GM23338 (cell line): ENCODE data around the gene TRIM14. TPM values are rescaled to one million over a fixed set of nuclear protein-coding genes. Genes with fewer than 3 reads are reported as not detected.

Experiments used
- ATAC-seq: fragments of 200-7000 bp; cut with Tn5 transposase; 3 replicates; pipeline ENCODE4 v1.9.1; 2020
- DNase-seq: peaks from one replicate; pipeline ENCODE4 v3.0.0-alpha.2; 2015; ENCODE audit warnings: low spot score
- H2AFZ ChIP-seq: fragments of 200-600 bp; sonication (generic); 2 replicates; pipeline ENCODE4 v1.8.0; 2016; ENCODE audit warnings: antibody characterized with exemption, mild to moderate bottlenecking, moderate library complexity
- H3F3A ChIP-seq: fragments of 200-600 bp; sonication (generic); replicated peaks from 2 replicates; pipeline ENCODE4 v1.8.0; 2017; ENCODE audit warnings: antibody characterized with exemption, mixed run types, low read depth
- H3K27ac ChIP-seq: fragments of 200-600 bp; sonication (generic); 2 replicates; pipeline ENCODE4 v1.6.1; 2016; ENCODE audit warnings: low read depth
- H3K27me3 ChIP-seq: fragments of 200-600 bp; sonication (generic); 2 replicates; pipeline ENCODE4 v1.8.0; 2016; ENCODE audit warnings: mild to moderate bottlenecking, mixed run types, moderate library complexity; ENCODE audit not compliant: insufficient read depth
- H3K36me3 ChIP-seq: fragments of 200-600 bp; sonication (generic); 2 replicates; pipeline ENCODE4 v1.8.0; 2016; ENCODE audit warnings: mild to moderate bottlenecking; ENCODE audit not compliant: insufficient read depth
- H3K4me1 ChIP-seq: fragments of 200-600 bp; sonication (generic); 2 replicates; pipeline ENCODE4 v1.8.0; 2016; ENCODE audit warnings: mild to moderate bottlenecking, moderate library complexity; ENCODE audit not compliant: insufficient read depth
- H3K4me2 ChIP-seq: fragments of 200-600 bp; sonication (generic); 2 replicates; pipeline ENCODE4 v1.7.1; 2017; ENCODE audit warnings: mixed run types
- H3K4me3 ChIP-seq: fragments of 200-600 bp; sonication (generic); 2 replicates; pipeline ENCODE4 v1.6.1; 2016; ENCODE audit warnings: mixed run types
- H3K79me2 ChIP-seq: fragments of 200-600 bp; sonication (generic); replicated peaks from 2 replicates; pipeline ENCODE4 v1.8.0; 2017; ENCODE audit warnings: mild to moderate bottlenecking; ENCODE audit not compliant: insufficient read depth
- H3K9me2 ChIP-seq: fragments of 200-600 bp; sonication (generic); 2 replicates; pipeline ENCODE4 v1.8.0; 2017; ENCODE audit not compliant: insufficient read depth
- H4K20me1 ChIP-seq: fragments of 200-600 bp; sonication (generic); replicated peaks from 2 replicates; pipeline ENCODE4 v1.8.0; 2017; ENCODE audit warnings: mild to moderate bottlenecking; ENCODE audit not compliant: insufficient read depth
- H3K27ac Mint-ChIP-seq: 2 replicates; pipeline ENCODE4 v1.8.0; 2020; ENCODE audit warnings: inconsistent platforms, mild to moderate bottlenecking, moderate library complexity, mixed read lengths
- H3K27me3 Mint-ChIP-seq: 3 replicates; pipeline ENCODE4 v1.8.0; 2022; ENCODE audit warnings: low read depth, mild to moderate bottlenecking, moderate library complexity, mixed read lengths, inconsistent platforms; ENCODE audit not compliant: insufficient read depth, poor library complexity
- H3K36me3 Mint-ChIP-seq: 3 replicates; pipeline ENCODE4 v1.8.0; 2021; ENCODE audit warnings: low read depth, mild to moderate bottlenecking, inconsistent platforms, moderate library complexity, mixed read lengths
- H3K4me1 Mint-ChIP-seq: 3 replicates; pipeline ENCODE4 v1.8.0; 2020; ENCODE audit warnings: mild to moderate bottlenecking, inconsistent platforms, mixed read lengths
- H3K4me3 Mint-ChIP-seq: 3 replicates; pipeline ENCODE4 v1.8.0; 2021; ENCODE audit warnings: moderate library complexity, mild to moderate bottlenecking, inconsistent platforms, mixed read lengths
- H3K9me3 Mint-ChIP-seq: 3 replicates; pipeline ENCODE4 v1.8.0; 2020; ENCODE audit warnings: moderate library complexity, mild to moderate bottlenecking, inconsistent platforms, mixed read lengths
- CREB1 ChIP-seq: fragments of 250-450 bp; sonication (Bioruptor Pico); IDR thresholded peaks from 2 replicates; pipeline ENCODE4 v1.5.0; 2020; ENCODE audit warnings: low read depth, mild to moderate bottlenecking, moderate library complexity
- CTCF ChIP-seq, 2 experiments: fragments of 200-600 bp in 1 of 2; sonication (generic) in 1 of 2; conservative IDR thresholded peaks; 2 replicates each; pipeline versions ENCODE4 v1.5.1 to v1.6.1; 2016 to 2017; ENCODE audit warnings: antibody characterized with exemption in 2 of 2, low read depth in 2 of 2, mild to moderate bottlenecking in 2 of 2, moderate library complexity in 1 of 2
- EZH2 ChIP-seq: fragments of 200-600 bp; sonication (generic); IDR thresholded peaks from one replicate; pipeline ENCODE4 v1.8.0; 2017; ENCODE audit warnings: antibody characterized with exemption, mild to moderate bottlenecking, low read depth; ENCODE audit not compliant: unreplicated experiment
- EZH2phosphoT487 ChIP-seq: fragments of 200-600 bp; sonication (generic); IDR thresholded peaks from one replicate; pipeline ENCODE4 v1.8.1; 2018; ENCODE audit warnings: antibody characterized with exemption; ENCODE audit not compliant: unreplicated experiment
- JUNB ChIP-seq: IDR thresholded peaks from one replicate; pipeline ENCODE4 v1.6.1; 2016; ENCODE audit warnings: antibody characterized with exemption; ENCODE audit not compliant: unreplicated experiment
- NANOG ChIP-seq: IDR thresholded peaks from 2 replicates; pipeline ENCODE4 v1.6.1; 2016; ENCODE audit warnings: antibody characterized with exemption, borderline replicate concordance
- POLR2AphosphoS5 ChIP-seq: IDR thresholded peaks from 2 replicates; pipeline ENCODE4 v1.6.1; 2016; ENCODE audit warnings: antibody characterized with exemption, low read depth
- STAT1 ChIP-seq: IDR thresholded peaks from one replicate; pipeline ENCODE4 v1.6.1; 2016; ENCODE audit warnings: antibody characterized with exemption; ENCODE audit not compliant: unreplicated experiment
- ZNF114 ChIP-seq: fragments of 250-450 bp; sonication (Bioruptor Pico); IDR thresholded peaks from 2 replicates; pipeline ENCODE4 v1.5.0; 2020; ENCODE audit warnings: mild to moderate bottlenecking, moderate library complexity
- ZNF331 ChIP-seq: fragments of 250-450 bp; sonication (Bioruptor Pico); IDR thresholded peaks from 2 replicates; pipeline ENCODE4 v1.5.0; 2020; ENCODE audit warnings: low read depth, mild to moderate bottlenecking, moderate library complexity
- polyA plus RNA-seq: library from polyadenylated mRNA; unstranded; fragments of >200 nt; fragmentation: Nextera tagmentation; extraction: Ambion mirVana; gene quantifications from 2 replicates; pipeline ENCODE4 v1.2.1, GENCODE V29; 2016
- total RNA-seq: library from RNA; depleted of rRNA; stranded (reverse); fragments of >200 nt; shearing (Covaris generic); gene quantifications from 2 replicates; pipeline ENCODE4 v1.2.3, GENCODE V29; 2014
- TF ChIP-seq, protein P1 (sequence below): IDR thresholded peaks from one replicate; pipeline ENCODE4 v1.6.1; 2018; ENCODE audit warnings: antibody characterized with exemption; ENCODE audit not compliant: unreplicated experiment
- TF ChIP-seq, protein P2 (sequence below): IDR thresholded peaks from 2 replicates; pipeline ENCODE4 v1.6.1; 2016; ENCODE audit warnings: antibody characterized with exemption
- TF ChIP-seq, protein P3 (sequence below): fragments of 250-450 bp; sonication (Bioruptor Pico); IDR thresholded peaks from 2 replicates; pipeline ENCODE4 v1.5.0; 2020; ENCODE audit warnings: mild to moderate bottlenecking, moderate library complexity

The TRIM14 gene
- total and polyA plus RNA-seq, 2 experiments from 2014 or later = 17.2 to 25.3 TPM

GRCh38 chr9:98107926-98108325 is 11.1 kb downstream of the TRIM14 start:
- no peak for DNase-seq
- no peaks in the 10 kb centered on the region for H3K9me2 ChIP-seq
- H3K36me3 Mint-ChIP-seq = peaks cover 6% of the 10 kb centered on the region; the same call in 2 of the 3 replicates
- H3K79me2 ChIP-seq = peaks cover 5% of the 10 kb centered on the region; the same call in 1 of the 2 replicates
- no peaks in the 10 kb centered on the region; the same call in 2 of the 3 replicates for H3K9me3 Mint-ChIP-seq
- H4K20me1 ChIP-seq = no peaks in the 10 kb centered on the region
- H3K4me1 Mint-ChIP-seq = peaks cover 11% of the 10 kb centered on the region
- peaks cover 8% of the 10 kb centered on the region; the same call in 1 of the 2 replicates for H3K4me1 ChIP-seq
- H2AFZ ChIP-seq = no peak overlapping the region
- no peak for ATAC-seq
- H3K4me2 ChIP-seq = no peak overlapping the region
- H3K4me3 ChIP-seq = no peak overlapping the region
- no peak overlapping the region for H3K4me3 Mint-ChIP-seq
- peaks cover 8% of the 10 kb centered on the region for H3K27me3 Mint-ChIP-seq
- H3K27ac Mint-ChIP-seq = no peak overlapping the region
- TF ChIP-seq JUNB (no peak), CTCF (conservative IDR thresholded peaks at IDR 0.05; ENCODE audit: low read depth in 2 of 2) (no peak), EZH2 (no peak), ZNF114 (CRISPR knock-in tag) (no peak), CREB1 (CRISPR knock-in tag) (no peak), STAT1 (no peak), EZH2phosphoT487 (no peak), POLR2AphosphoS5 (no peak), ZNF331 (CRISPR knock-in tag) (no peak), NANOG (no peak)
- TF ChIP-seq, protein P1, sequence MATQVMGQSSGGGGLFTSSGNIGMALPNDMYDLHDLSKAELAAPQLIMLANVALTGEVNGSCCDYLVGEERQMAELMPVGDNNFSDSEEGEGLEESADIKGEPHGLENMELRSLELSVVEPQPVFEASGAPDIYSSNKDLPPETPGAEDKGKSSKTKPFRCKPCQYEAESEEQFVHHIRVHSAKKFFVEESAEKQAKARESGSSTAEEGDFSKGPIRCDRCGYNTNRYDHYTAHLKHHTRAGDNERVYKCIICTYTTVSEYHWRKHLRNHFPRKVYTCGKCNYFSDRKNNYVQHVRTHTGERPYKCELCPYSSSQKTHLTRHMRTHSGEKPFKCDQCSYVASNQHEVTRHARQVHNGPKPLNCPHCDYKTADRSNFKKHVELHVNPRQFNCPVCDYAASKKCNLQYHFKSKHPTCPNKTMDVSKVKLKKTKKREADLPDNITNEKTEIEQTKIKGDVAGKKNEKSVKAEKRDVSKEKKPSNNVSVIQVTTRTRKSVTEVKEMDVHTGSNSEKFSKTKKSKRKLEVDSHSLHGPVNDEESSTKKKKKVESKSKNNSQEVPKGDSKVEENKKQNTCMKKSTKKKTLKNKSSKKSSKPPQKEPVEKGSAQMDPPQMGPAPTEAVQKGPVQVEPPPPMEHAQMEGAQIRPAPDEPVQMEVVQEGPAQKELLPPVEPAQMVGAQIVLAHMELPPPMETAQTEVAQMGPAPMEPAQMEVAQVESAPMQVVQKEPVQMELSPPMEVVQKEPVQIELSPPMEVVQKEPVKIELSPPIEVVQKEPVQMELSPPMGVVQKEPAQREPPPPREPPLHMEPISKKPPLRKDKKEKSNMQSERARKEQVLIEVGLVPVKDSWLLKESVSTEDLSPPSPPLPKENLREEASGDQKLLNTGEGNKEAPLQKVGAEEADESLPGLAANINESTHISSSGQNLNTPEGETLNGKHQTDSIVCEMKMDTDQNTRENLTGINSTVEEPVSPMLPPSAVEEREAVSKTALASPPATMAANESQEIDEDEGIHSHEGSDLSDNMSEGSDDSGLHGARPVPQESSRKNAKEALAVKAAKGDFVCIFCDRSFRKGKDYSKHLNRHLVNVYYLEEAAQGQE = no peak
- TF ChIP-seq, protein P2, sequence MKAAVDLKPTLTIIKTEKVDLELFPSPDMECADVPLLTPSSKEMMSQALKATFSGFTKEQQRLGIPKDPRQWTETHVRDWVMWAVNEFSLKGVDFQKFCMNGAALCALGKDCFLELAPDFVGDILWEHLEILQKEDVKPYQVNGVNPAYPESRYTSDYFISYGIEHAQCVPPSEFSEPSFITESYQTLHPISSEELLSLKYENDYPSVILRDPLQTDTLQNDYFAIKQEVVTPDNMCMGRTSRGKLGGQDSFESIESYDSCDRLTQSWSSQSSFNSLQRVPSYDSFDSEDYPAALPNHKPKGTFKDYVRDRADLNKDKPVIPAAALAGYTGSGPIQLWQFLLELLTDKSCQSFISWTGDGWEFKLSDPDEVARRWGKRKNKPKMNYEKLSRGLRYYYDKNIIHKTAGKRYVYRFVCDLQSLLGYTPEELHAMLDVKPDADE = no peak
- TF ChIP-seq, protein P3, sequence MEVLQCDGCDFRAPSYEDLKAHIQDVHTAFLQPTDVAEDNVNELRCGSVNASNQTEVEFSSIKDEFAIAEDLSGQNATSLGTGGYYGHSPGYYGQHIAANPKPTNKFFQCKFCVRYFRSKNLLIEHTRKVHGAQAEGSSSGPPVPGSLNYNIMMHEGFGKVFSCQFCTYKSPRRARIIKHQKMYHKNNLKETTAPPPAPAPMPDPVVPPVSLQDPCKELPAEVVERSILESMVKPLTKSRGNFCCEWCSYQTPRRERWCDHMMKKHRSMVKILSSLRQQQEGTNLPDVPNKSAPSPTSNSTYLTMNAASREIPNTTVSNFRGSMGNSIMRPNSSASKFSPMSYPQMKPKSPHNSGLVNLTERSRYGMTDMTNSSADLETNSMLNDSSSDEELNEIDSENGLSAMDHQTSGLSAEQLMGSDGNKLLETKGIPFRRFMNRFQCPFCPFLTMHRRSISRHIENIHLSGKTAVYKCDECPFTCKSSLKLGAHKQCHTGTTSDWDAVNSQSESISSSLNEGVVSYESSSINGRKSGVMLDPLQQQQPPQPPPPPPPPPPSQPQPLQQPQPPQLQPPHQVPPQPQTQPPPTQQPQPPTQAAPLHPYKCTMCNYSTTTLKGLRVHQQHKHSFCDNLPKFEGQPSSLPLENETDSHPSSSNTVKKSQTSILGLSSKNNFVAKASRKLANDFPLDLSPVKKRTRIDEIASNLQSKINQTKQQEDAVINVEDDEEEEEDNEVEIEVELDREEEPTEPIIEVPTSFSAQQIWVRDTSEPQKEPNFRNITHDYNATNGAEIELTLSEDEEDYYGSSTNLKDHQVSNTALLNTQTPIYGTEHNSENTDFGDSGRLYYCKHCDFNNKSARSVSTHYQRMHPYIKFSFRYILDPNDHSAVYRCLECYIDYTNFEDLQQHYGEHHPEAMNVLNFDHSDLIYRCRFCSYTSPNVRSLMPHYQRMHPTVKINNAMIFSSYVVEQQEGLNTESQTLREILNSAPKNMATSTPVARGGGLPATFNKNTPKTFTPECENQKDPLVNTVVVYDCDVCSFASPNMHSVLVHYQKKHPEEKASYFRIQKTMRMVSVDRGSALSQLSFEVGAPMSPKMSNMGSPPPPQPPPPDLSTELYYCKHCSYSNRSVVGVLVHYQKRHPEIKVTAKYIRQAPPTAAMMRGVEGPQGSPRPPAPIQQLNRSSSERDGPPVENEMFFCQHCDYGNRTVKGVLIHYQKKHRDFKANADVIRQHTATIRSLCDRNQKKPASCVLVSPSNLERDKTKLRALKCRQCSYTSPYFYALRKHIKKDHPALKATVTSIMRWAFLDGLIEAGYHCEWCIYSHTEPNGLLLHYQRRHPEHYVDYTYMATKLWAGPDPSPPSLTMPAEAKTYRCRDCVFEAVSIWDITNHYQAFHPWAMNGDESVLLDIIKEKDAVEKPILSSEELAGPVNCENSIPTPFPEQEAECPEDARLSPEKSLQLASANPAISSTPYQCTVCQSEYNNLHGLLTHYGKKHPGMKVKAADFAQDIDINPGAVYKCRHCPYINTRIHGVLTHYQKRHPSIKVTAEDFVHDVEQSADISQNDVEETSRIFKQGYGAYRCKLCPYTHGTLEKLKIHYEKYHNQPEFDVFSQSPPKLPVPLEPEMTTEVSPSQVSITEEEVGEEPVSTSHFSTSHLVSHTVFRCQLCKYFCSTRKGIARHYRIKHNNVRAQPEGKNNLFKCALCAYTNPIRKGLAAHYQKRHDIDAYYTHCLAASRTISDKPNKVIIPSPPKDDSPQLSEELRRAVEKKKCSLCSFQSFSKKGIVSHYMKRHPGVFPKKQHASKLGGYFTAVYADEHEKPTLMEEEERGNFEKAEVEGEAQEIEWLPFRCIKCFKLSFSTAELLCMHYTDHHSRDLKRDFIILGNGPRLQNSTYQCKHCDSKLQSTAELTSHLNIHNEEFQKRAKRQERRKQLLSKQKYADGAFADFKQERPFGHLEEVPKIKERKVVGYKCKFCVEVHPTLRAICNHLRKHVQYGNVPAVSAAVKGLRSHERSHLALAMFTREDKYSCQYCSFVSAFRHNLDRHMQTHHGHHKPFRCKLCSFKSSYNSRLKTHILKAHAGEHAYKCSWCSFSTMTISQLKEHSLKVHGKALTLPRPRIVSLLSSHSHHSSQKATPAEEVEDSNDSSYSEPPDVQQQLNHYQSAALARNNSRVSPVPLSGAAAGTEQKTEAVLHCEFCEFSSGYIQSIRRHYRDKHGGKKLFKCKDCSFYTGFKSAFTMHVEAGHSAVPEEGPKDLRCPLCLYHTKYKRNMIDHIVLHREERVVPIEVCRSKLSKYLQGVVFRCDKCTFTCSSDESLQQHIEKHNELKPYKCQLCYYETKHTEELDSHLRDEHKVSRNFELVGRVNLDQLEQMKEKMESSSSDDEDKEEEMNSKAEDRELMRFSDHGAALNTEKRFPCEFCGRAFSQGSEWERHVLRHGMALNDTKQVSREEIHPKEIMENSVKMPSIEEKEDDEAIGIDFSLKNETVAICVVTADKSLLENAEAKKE (CRISPR knock-in tag) = no peak
- no peaks in the 10 kb centered on the region for H3K27me3 ChIP-seq
- no peak overlapping the region for H3K27ac ChIP-seq
- peaks cover 3% of the 10 kb centered on the region; the same call in 1 of the 2 replicates for H3K36me3 ChIP-seq
- no peaks in the 10 kb centered on the region for H3F3A ChIP-seq
